ENCODE data around the gene ITIH5. TPM values are rescaled to one million over a fixed set of nuclear protein-coding genes. Genes with fewer than 3 reads are reported as not detected.
A peak's percentile ranks its signal among the peaks of the same experiment; 100 is the strongest.

ITIH5 gene
- total and polyA plus RNA-seq, 4 donors: 0.88 to 68.5 (median 6.4) TPM

GRCh38 chr10:7596356-7596755 lies 70.4 kb downstream of the ITIH5 start:
- H3K9me3 ChIP-seq (ENCODE audit: control insufficient read depth in 4 of 4, insufficient read depth in 3 of 4, low read length in 3 of 4): no peaks in the 10 kb centered on the region
- no peak overlapping the region for H3K9ac ChIP-seq (ENCODE audit: insufficient read depth in 1 of 2, low read length in 2 of 2)
- no peak overlapping the region for H3K4me3 ChIP-seq
- DNase-seq (no peak), ATAC-seq (ENCODE audit: insufficient read depth, low FRiP score) (no peak)
- peaks cover 0 to 39% (median 9%) of the 10 kb centered on the region in 5 donors for H3K4me1 ChIP-seq (ENCODE audit: control insufficient read depth in 5 of 5, insufficient read depth in 5 of 5, low read length in 5 of 5)
- H3K27ac ChIP-seq (ENCODE audit: low read depth in 1 of 2, low read length in 1 of 2): no peak overlapping the region
- no peak for TF ChIP-seq CTCF (IDR thresholded peaks at IDR 0.05; ENCODE audit: control extremely low read depth, extremely low read depth)
- WGBS, 2 donors: 62 to 73% methylated on average over 6 of the region's 6 CpGs
- no peaks in the 10 kb centered on the region for H3K36me3 ChIP-seq (ENCODE audit: control insufficient read depth in 4 of 4, insufficient read depth in 4 of 4, low read length in 4 of 4)
- no peaks in the 10 kb centered on the region for H3K27me3 ChIP-seq (ENCODE audit: control insufficient read depth in 3 of 3, insufficient read depth in 3 of 3, low read length in 2 of 3)

GRCh38 chr10:7593905-7594304 lies 72.9 kb downstream of the ITIH5 start:
- H3K27me3 ChIP-seq (ENCODE audit: control insufficient read depth in 3 of 3, insufficient read depth in 3 of 3, low read length in 2 of 3): no peaks in the 10 kb centered on the region
- WGBS, 2 donors: 79 to 81% methylated on average over 4 of the region's 4 CpGs
- no peak overlapping the region for H3K4me3 ChIP-seq
- no peak for TF ChIP-seq CTCF (IDR thresholded peaks at IDR 0.05; ENCODE audit: control extremely low read depth, extremely low read depth)
- H3K9me3 ChIP-seq (ENCODE audit: control insufficient read depth in 4 of 4, insufficient read depth in 3 of 4, low read length in 3 of 4): no peaks in the 10 kb centered on the region
- H3K27ac ChIP-seq (ENCODE audit: low read depth in 1 of 2, low read length in 1 of 2): no peak overlapping the region
- no peaks in the 10 kb centered on the region for H3K36me3 ChIP-seq (ENCODE audit: control insufficient read depth in 4 of 4, insufficient read depth in 4 of 4, low read length in 4 of 4)
- DNase-seq: no peak
- H3K9ac ChIP-seq (ENCODE audit: insufficient read depth in 1 of 2, low read length in 2 of 2): no peak overlapping the region
- peaks cover 0 to 15% (median 0%) of the 10 kb centered on the region in 5 donors for H3K4me1 ChIP-seq (ENCODE audit: control insufficient read depth in 5 of 5, insufficient read depth in 5 of 5, low read length in 5 of 5)
- no peak for ATAC-seq (ENCODE audit: insufficient read depth, low FRiP score)

- Histone ChIP-seq H3K27ac (ENCODE audit: low read depth in 1 of 2, low read length in 1 of 2) (no peak overlapping the region), H3K27me3 (ENCODE audit: control insufficient read depth in 3 of 3, insufficient read depth in 3 of 3, low read length in 2 of 3) (no peaks in the 10 kb centered on the region), H3K4me1 (ENCODE audit: control insufficient read depth in 5 of 5, insufficient read depth in 5 of 5, low read length in 5 of 5) (peaks cover 0 to 10% (median 0%) of the 10 kb centered on the region in 5 donors), H3K9ac (ENCODE audit: insufficient read depth in 1 of 2, low read length in 2 of 2) (no peak overlapping the region), H3K9me3 (ENCODE audit: control insufficient read depth in 4 of 4, insufficient read depth in 3 of 4, low read length in 3 of 4) (no peaks in the 10 kb centered on the region), H3K4me3 (no peak overlapping the region), H3K36me3 (ENCODE audit: control insufficient read depth in 4 of 4, insufficient read depth in 4 of 4, low read length in 4 of 4) (no peaks in the 10 kb centered on the region)
- ATAC-seq (ENCODE audit: insufficient read depth, low FRiP score): no peak
- no peak for TF ChIP-seq CTCF (IDR thresholded peaks at IDR 0.05; ENCODE audit: control extremely low read depth, extremely low read depth)
- 62 to 85% methylated on average over 4 of the region's 4 CpGs for WGBS, 2 donors
- peak; percentile 38 to 58 (median 42) for DNase-seq
Observed at GRCh38 chr10:7593063-7593462, 73.7 kb downstream of the ITIH5 start.

DNA sequence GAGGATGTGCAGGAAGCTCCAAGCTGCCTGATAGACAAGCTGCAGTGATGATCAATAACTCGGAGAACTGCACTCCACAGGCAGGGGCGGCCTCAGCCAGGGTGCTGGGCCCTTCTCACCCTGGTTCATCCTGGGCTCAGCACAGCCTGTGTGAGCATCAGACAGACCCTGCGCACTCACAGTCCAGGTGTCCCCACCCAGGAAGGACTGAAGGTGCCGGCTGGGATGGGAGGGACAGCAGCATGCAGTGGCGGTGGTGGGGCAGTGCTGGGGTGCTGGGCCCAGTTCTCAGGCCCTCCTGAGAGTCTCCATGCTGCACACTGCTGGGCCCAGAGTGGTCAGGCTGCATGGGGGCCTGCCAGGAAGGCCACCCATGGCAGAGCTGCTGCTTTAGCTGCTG lies 74.1 kb downstream of the ITIH5 start:
- no peak for DNase-seq
- Histone ChIP-seq H3K27ac (ENCODE audit: low read depth in 1 of 2, low read length in 1 of 2) (no peak overlapping the region), H3K36me3 (ENCODE audit: control insufficient read depth in 4 of 4, insufficient read depth in 4 of 4, low read length in 4 of 4) (no peaks in the 10 kb centered on the region), H3K9me3 (ENCODE audit: control insufficient read depth in 4 of 4, insufficient read depth in 3 of 4, low read length in 3 of 4) (no peaks in the 10 kb centered on the region), H3K27me3 (ENCODE audit: control insufficient read depth in 3 of 3, insufficient read depth in 3 of 3, low read length in 2 of 3) (no peaks in the 10 kb centered on the region), H3K4me1 (ENCODE audit: control insufficient read depth in 5 of 5, insufficient read depth in 5 of 5, low read length in 5 of 5) (peaks cover 0 to 6% (median 0%) of the 10 kb centered on the region in 5 donors), H3K9ac (ENCODE audit: insufficient read depth in 1 of 2, low read length in 2 of 2) (no peak overlapping the region), H3K4me3 (no peak overlapping the region)
- no peak for ATAC-seq (ENCODE audit: insufficient read depth, low FRiP score)
- 88 to 93% methylated on average over 5 of the region's 5 CpGs for WGBS, 2 donors
- no peak for TF ChIP-seq CTCF (IDR thresholded peaks at IDR 0.05; ENCODE audit: control extremely low read depth, extremely low read depth)

Measured in lung (tissue), 12 donors.